ENCODE measurements around the gene MOB3B.

The MOB3B gene

DNA sequence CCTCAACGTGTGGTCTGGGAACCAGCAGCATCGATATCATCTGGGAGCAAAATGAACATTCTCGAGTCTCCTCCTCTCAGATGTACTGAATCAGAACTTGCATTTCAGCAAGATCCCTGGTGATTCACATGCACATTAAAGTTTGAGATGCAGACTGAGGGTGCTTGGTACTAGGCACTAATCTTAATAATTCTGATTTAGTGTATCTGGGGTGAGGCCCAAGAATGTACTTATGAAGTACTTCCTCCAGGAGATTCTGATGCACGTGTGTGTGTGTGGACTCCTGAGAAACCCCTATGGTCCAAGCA, 176.5 kb downstream of the MOB3B start:
- Histone ChIP-seq H2BK15ac (ENCODE audit: low read length) (no peak overlapping the region), H3K27me3 (ENCODE audit: control insufficient read depth in 3 of 3, insufficient read depth in 3 of 3, low read depth in 1 of 3, low read length in 3 of 3) (no peaks in the 10 kb centered on the region), H3K23ac (ENCODE audit: low read depth, low read length, poor library complexity) (no peak overlapping the region), H3K4me1 (ENCODE audit: control insufficient read depth in 2 of 2, insufficient read depth in 1 of 2, low read depth in 1 of 2, low read length in 2 of 2) (peaks cover 5 to 21% of the 10 kb centered on the region in 2 donors), H2BK5ac (ENCODE audit: low read length) (no peak overlapping the region), H2BK120ac (ENCODE audit: low read depth, low read length) (no peak overlapping the region), H3K14ac (ENCODE audit: low read length) (no peak overlapping the region), H3K4me3 (ENCODE audit: low read length in 2 of 2) (no peak overlapping the region), H3K9me3 (replicated peaks in 1 of 2; ENCODE audit: control insufficient read depth in 2 of 2, insufficient read depth in 1 of 2, low read depth in 1 of 2, low read length in 2 of 2) (peaks cover 0 to 4% of the 10 kb centered on the region in 2 donors), H3K4ac (ENCODE audit: low read length) (no peak overlapping the region), H4K91ac (ENCODE audit: low read depth, low read length, poor library complexity) (no peak overlapping the region), H2BK12ac (ENCODE audit: low read length) (no peak overlapping the region), H3K18ac (ENCODE audit: low read length) (no peak overlapping the region), H3K36me3 (replicated peaks in 1 of 2; ENCODE audit: control insufficient read depth in 2 of 2, insufficient read depth in 2 of 2, low read length in 2 of 2) (peaks cover 0 to 53% of the 10 kb centered on the region in 2 donors), H4K8ac (ENCODE audit: low read depth, low read length) (no peak overlapping the region), H2AFZ (ENCODE audit: low read length) (no peak overlapping the region), H2AK5ac (ENCODE audit: low read depth, low read length) (no peak overlapping the region), H3K4me2 (ENCODE audit: insufficient read depth, low read length, poor library complexity, severe bottlenecking) (no peak overlapping the region), H3K9ac (ENCODE audit: low read depth, low read length, poor library complexity) (no peak overlapping the region), H3K27ac (replicated peaks; ENCODE audit: low read length) (peak overlapping the region; percentile 5), H3K79me1 (ENCODE audit: low read depth, low read length) (no peaks in the 10 kb centered on the region)
- no peak for DNase-seq (ENCODE audit: low spot score)
- WGBS, 2 donors (ENCODE audit: extremely low coverage in 2 of 2, insufficient read length in 2 of 2, insufficient replicate concordance in 1 of 2): no CpG with 5 or more reads among the region's 4 CpGs

- peaks cover 0 to 4% of the 10 kb centered on the region in 2 donors for H3K9me3 ChIP-seq (replicated peaks in 1 of 2; ENCODE audit: control insufficient read depth in 2 of 2, insufficient read depth in 1 of 2, low read depth in 1 of 2, low read length in 2 of 2)
- no peak overlapping the region for H3K27ac ChIP-seq (replicated peaks; ENCODE audit: low read length)
- peaks cover 0 to 52% of the 10 kb centered on the region in 2 donors for H3K36me3 ChIP-seq (replicated peaks in 1 of 2; ENCODE audit: control insufficient read depth in 2 of 2, insufficient read depth in 2 of 2, low read length in 2 of 2)
- peaks cover 5 to 21% of the 10 kb centered on the region in 2 donors for H3K4me1 ChIP-seq (ENCODE audit: control insufficient read depth in 2 of 2, insufficient read depth in 1 of 2, low read depth in 1 of 2, low read length in 2 of 2)
- H4K91ac ChIP-seq (ENCODE audit: low read depth, low read length, poor library complexity): no peak overlapping the region
- H2AK5ac ChIP-seq (ENCODE audit: low read depth, low read length): no peak overlapping the region
- H2BK120ac ChIP-seq (ENCODE audit: low read depth, low read length): no peak overlapping the region
- no peaks in the 10 kb centered on the region for H3K79me1 ChIP-seq (ENCODE audit: low read depth, low read length)
- no peak overlapping the region for H2BK15ac ChIP-seq (ENCODE audit: low read length)
- no peak overlapping the region for H3K4me3 ChIP-seq (ENCODE audit: low read length in 2 of 2)
- no peak overlapping the region for H3K4ac ChIP-seq (ENCODE audit: low read length)
- no peaks in the 10 kb centered on the region for H3K27me3 ChIP-seq (ENCODE audit: control insufficient read depth in 3 of 3, insufficient read depth in 3 of 3, low read depth in 1 of 3, low read length in 3 of 3)
- H3K23ac ChIP-seq (ENCODE audit: low read depth, low read length, poor library complexity): no peak overlapping the region
- no peak for DNase-seq (ENCODE audit: low spot score)
- H4K8ac ChIP-seq (ENCODE audit: low read depth, low read length): no peak overlapping the region
- H2BK12ac ChIP-seq (ENCODE audit: low read length): no peak overlapping the region
- H3K18ac ChIP-seq (ENCODE audit: low read length): no peak overlapping the region
- H2BK5ac ChIP-seq (ENCODE audit: low read length): no peak overlapping the region
- no peak overlapping the region for H3K9ac ChIP-seq (ENCODE audit: low read depth, low read length, poor library complexity)
- H3K14ac ChIP-seq (ENCODE audit: low read length): no peak overlapping the region
- no CpG with 5 or more reads among the region's 5 CpGs for WGBS, 2 donors (ENCODE audit: extremely low coverage in 2 of 2, insufficient read length in 2 of 2, insufficient replicate concordance in 1 of 2)
- no peak overlapping the region for H2AFZ ChIP-seq (ENCODE audit: low read length)
- H3K4me2 ChIP-seq (ENCODE audit: insufficient read depth, low read length, poor library complexity, severe bottlenecking): no peak overlapping the region
These were observed 177.0 kb downstream of the MOB3B start for GRCh38 chr9:27352457-27353165.

GRCh38 chr9:27351438-27351837, 178.2 kb downstream of the MOB3B start:
- Histone ChIP-seq H3K9me3 (replicated peaks in 1 of 2; ENCODE audit: control insufficient read depth in 2 of 2, insufficient read depth in 1 of 2, low read depth in 1 of 2, low read length in 2 of 2) (peaks cover 0 to 4% of the 10 kb centered on the region in 2 donors), H3K79me1 (ENCODE audit: low read depth, low read length) (no peaks in the 10 kb centered on the region), H3K4me3 (ENCODE audit: low read length in 2 of 2) (no peak overlapping the region), H3K4me2 (ENCODE audit: insufficient read depth, low read length, poor library complexity, severe bottlenecking) (no peak overlapping the region), H4K8ac (ENCODE audit: low read depth, low read length) (no peak overlapping the region), H2BK15ac (ENCODE audit: low read length) (no peak overlapping the region), H2BK120ac (ENCODE audit: low read depth, low read length) (no peak overlapping the region), H2AFZ (ENCODE audit: low read length) (no peak overlapping the region), H3K23ac (ENCODE audit: low read depth, low read length, poor library complexity) (no peak overlapping the region), H4K91ac (ENCODE audit: low read depth, low read length, poor library complexity) (no peak overlapping the region), H3K36me3 (replicated peaks in 1 of 2; ENCODE audit: control insufficient read depth in 2 of 2, insufficient read depth in 2 of 2, low read length in 2 of 2) (peaks cover 2 to 49% of the 10 kb centered on the region in 2 donors), H3K4me1 (ENCODE audit: control insufficient read depth in 2 of 2, insufficient read depth in 1 of 2, low read depth in 1 of 2, low read length in 2 of 2) (peaks cover 5 to 19% of the 10 kb centered on the region in 2 donors), H3K14ac (ENCODE audit: low read length) (no peak overlapping the region), H3K18ac (ENCODE audit: low read length) (no peak overlapping the region), H3K27ac (replicated peaks; ENCODE audit: low read length) (no peak overlapping the region), H3K4ac (ENCODE audit: low read length) (no peak overlapping the region), H2BK5ac (ENCODE audit: low read length) (no peak overlapping the region), H2AK5ac (ENCODE audit: low read depth, low read length) (no peak overlapping the region), H3K9ac (ENCODE audit: low read depth, low read length, poor library complexity) (no peak overlapping the region), H3K27me3 (ENCODE audit: control insufficient read depth in 3 of 3, insufficient read depth in 3 of 3, low read depth in 1 of 3, low read length in 3 of 3) (no peaks in the 10 kb centered on the region), H2BK12ac (ENCODE audit: low read length) (no peak overlapping the region)
- DNase-seq (ENCODE audit: low spot score): no peak
- no CpG with 5 or more reads among the region's 2 CpGs for WGBS, 2 donors (ENCODE audit: extremely low coverage in 2 of 2, insufficient read length in 2 of 2, insufficient replicate concordance in 1 of 2)

DNA sequence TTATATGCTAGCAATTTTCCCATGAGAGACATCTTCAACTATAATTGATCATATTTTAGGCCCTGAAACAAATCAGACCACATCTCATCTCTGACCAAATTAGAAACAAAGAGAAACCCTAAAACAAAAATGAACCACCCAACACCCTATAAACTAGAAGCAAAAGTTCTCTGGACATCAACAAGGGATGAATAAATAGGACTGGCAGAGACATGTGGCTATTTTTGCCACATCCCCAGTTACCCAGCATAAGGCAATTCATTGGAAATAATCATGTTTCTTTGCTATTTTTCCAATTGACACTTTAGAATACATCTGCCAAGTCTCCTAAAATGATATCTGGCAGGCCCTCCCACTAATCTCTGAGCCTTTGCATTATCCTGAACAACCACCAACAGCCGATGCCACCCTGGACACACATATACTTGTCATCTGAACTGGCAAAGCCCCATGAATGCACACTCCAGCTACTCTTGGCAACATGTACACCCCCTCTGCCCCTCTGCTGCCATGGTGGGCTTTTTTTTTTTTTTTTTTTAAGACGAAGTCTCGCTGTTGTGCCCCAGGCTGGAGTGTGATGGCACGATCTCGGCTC, 179.1 kb downstream of the MOB3B start:
- no CpG with 5 or more reads among the region's 5 CpGs for WGBS, 2 donors (ENCODE audit: extremely low coverage in 2 of 2, insufficient read length in 2 of 2, insufficient replicate concordance in 1 of 2)
- H3K79me1 ChIP-seq (ENCODE audit: low read depth, low read length): no peaks in the 10 kb centered on the region
- no peak overlapping the region for H3K4me2 ChIP-seq (ENCODE audit: insufficient read depth, low read length, poor library complexity, severe bottlenecking)
- H3K9me3 ChIP-seq (replicated peaks in 1 of 2; ENCODE audit: control insufficient read depth in 2 of 2, insufficient read depth in 1 of 2, low read depth in 1 of 2, low read length in 2 of 2): peaks cover 1 to 9% of the 10 kb centered on the region in 2 donors
- no peak overlapping the region for H2AK5ac ChIP-seq (ENCODE audit: low read depth, low read length)
- H3K27ac ChIP-seq (replicated peaks; ENCODE audit: low read length): no peak overlapping the region
- no peak overlapping the region for H2AFZ ChIP-seq (ENCODE audit: low read length)
- peaks cover 4 to 45% of the 10 kb centered on the region in 2 donors for H3K36me3 ChIP-seq (replicated peaks in 1 of 2; ENCODE audit: control insufficient read depth in 2 of 2, insufficient read depth in 2 of 2, low read length in 2 of 2)
- no peak overlapping the region for H3K4me3 ChIP-seq (ENCODE audit: low read length in 2 of 2)
- no peak overlapping the region for H2BK120ac ChIP-seq (ENCODE audit: low read depth, low read length)
- no peak overlapping the region for H3K18ac ChIP-seq (ENCODE audit: low read length)
- no peak overlapping the region for H4K91ac ChIP-seq (ENCODE audit: low read depth, low read length, poor library complexity)
- H3K9ac ChIP-seq (ENCODE audit: low read depth, low read length, poor library complexity): no peak overlapping the region
- H2BK5ac ChIP-seq (ENCODE audit: low read length): no peak overlapping the region
- no peak overlapping the region for H3K23ac ChIP-seq (ENCODE audit: low read depth, low read length, poor library complexity)
- H2BK12ac ChIP-seq (ENCODE audit: low read length): no peak overlapping the region
- H3K4ac ChIP-seq (ENCODE audit: low read length): no peak overlapping the region
- H3K14ac ChIP-seq (ENCODE audit: low read length): no peak overlapping the region
- no peak for DNase-seq (ENCODE audit: low spot score)
- H3K27me3 ChIP-seq (ENCODE audit: control insufficient read depth in 3 of 3, insufficient read depth in 3 of 3, low read depth in 1 of 3, low read length in 3 of 3): no peaks in the 10 kb centered on the region
- peaks cover 5 to 19% of the 10 kb centered on the region in 2 donors for H3K4me1 ChIP-seq (ENCODE audit: control insufficient read depth in 2 of 2, insufficient read depth in 1 of 2, low read depth in 1 of 2, low read length in 2 of 2)
- no peak overlapping the region for H2BK15ac ChIP-seq (ENCODE audit: low read length)
- H4K8ac ChIP-seq (ENCODE audit: low read depth, low read length): no peak overlapping the region
